Right cardiac atrium (tissue), 5 donors: Measurements from ENCODE around the gene POTEG. TPM values are rescaled to one million over a fixed set of nuclear protein-coding genes. Genes with fewer than 3 reads are reported as not detected.
A peak's percentile ranks its signal among the peaks of the same experiment; 100 is the strongest.
"Not testable (repeated sequence)": the region's sequence is repeated elsewhere in the genome, so short reads cannot be mapped to it uniquely, and the experiment has no call there.

Experiments
- ATAC-seq, 2 donors: fragments of 200-7000 bp; cut with Tn5 transposase; one replicate each; pipeline versions ENCODE4 v1.8.0 to v1.9.1; 2020; ENCODE audit warnings: moderate library complexity in 2 of 2, mild to moderate bottlenecking in 1 of 2
- DNase-seq, 3 donors: peaks; one replicate each; pipeline ENCODE4 v3.0.0-alpha.2; 2020
- H3K27ac ChIP-seq: one replicate; pipeline ENCODE4 v1.5.1; 2013; ENCODE audit warnings: mild to moderate bottlenecking, low read length, control low read depth, moderate library complexity
- H3K27me3 ChIP-seq: one replicate; pipeline ENCODE4 v1.6.1; 2013; ENCODE audit not compliant: control insufficient read depth, insufficient read depth
- H3K4me1 ChIP-seq: one replicate; pipeline ENCODE4 v1.6.1; 2013; ENCODE audit warnings: low read length; ENCODE audit not compliant: control insufficient read depth, insufficient read depth
- H3K4me3 ChIP-seq: one replicate; pipeline ENCODE4 v1.5.1; 2013; ENCODE audit warnings: low read length, control low read depth
- H3K9me3 ChIP-seq: one replicate; pipeline ENCODE4 v1.6.1; 2013; ENCODE audit warnings: low read length; ENCODE audit not compliant: control insufficient read depth
- WGBS: extraction: QIAGEN DNeasy Blood & Tissue Kit; methylation state at CpG from one replicate; pipeline ENCODE4 v1.1.7; 2013; 5-methylcytosine and 5-hydroxymethylcytosine counted together
- intact Hi-C, 4 donors: fragments of 100-400 bp; cut with DNase I; formaldehyde crosslinking; loops; one replicate each; pipeline versions ENCODE4 v1.11.0 to v1.14.0; 2022 to 2023
- polyA plus RNA-seq: library from polyadenylated mRNA; stranded (reverse); fragments of 200-250 nt; gene quantifications from one replicate; pipeline ENCODE4 v1.2.3, GENCODE V29; 2013
- total RNA-seq, 4 donors: library from RNA; stranded (reverse); fragmentation: NEBNext Ultra II Directional; extraction: Animal tissue kit (Norgen Biotek cat#: 25700); gene quantifications; one replicate each; pipeline ENCODE4 v1.2.1, GENCODE V29; 2021
- donor health status: healthy with polysubstance abuse.
- donor health status: DM: no; HTN: yes; CAD: no.
- donor health status: DM: no; HTN: no; CAD: no.
- donor health status: DM: no; HTN: yes; CAD: no; lungs with severe emphysema.
- donor health status: DM: yes; HTN: yes; CAD: no.

POTEG gene
- total and polyA plus RNA-seq, 5 donors: not detected

- not testable (repeated sequence) for DNase-seq
Observed at GRCh38 chr14:19433765-19434164, 376 bp downstream of the POTEG start.

GRCh38 chr14:19408519-19408918 is 25.6 kb downstream of the POTEG start:
- 70% methylated on average over 8 of the region's 13 CpGs for WGBS
- H3K27me3 ChIP-seq, H3K4me3 ChIP-seq, H3K4me1 ChIP-seq, intact Hi-C loops, ATAC-seq, H3K27ac ChIP-seq, H3K9me3 ChIP-seq: not testable (repeated sequence)
- DNase-seq: peak in 1 of 3 donors; percentile 10

More at GRCh38 chr14:19433765-19434164, 376 bp downstream of the POTEG start:
- H3K27ac ChIP-seq, H3K4me3 ChIP-seq, H3K4me1 ChIP-seq, ATAC-seq, intact Hi-C loops, H3K9me3 ChIP-seq, H3K27me3 ChIP-seq: not testable (repeated sequence)
- WGBS: 75% methylated on average over 7 of the region's 16 CpGs

- WGBS: 80% methylated on average over 10 of the region's 18 CpGs
- ATAC-seq, intact Hi-C loops, H3K4me3 ChIP-seq, H3K27ac ChIP-seq, H3K9me3 ChIP-seq, H3K4me1 ChIP-seq, H3K27me3 ChIP-seq: not testable (repeated sequence)
- peak in 1 of 3 donors; percentile 12 for DNase-seq
Observed at GRCh38 chr14:19402097-19402496, 32.0 kb downstream of the POTEG start.

GRCh38 chr14:19394727-19395126 is 39.4 kb downstream of the POTEG start:
- H3K27ac ChIP-seq, H3K27me3 ChIP-seq, H3K4me3 ChIP-seq, intact Hi-C loops, H3K9me3 ChIP-seq, H3K4me1 ChIP-seq: not testable (repeated sequence)
- peak in 1 of 3 donors; percentile 20 for DNase-seq
- WGBS: 89% methylated on average over 5 of the region's 12 CpGs
- peak in 1 of 2 donors; percentile 52 for ATAC-seq

- H3K9me3 ChIP-seq, H3K27me3 ChIP-seq, H3K27ac ChIP-seq, intact Hi-C loops, H3K4me3 ChIP-seq, ATAC-seq, H3K4me1 ChIP-seq: not testable (repeated sequence)
- WGBS: 84% methylated on average over 10 of the region's 10 CpGs
- DNase-seq: peak in 2 of 3 donors; percentile 37 to 43
Observed at GRCh38 chr14:19390230-19390629, 43.9 kb downstream of the POTEG start.

GRCh38 chr14:19388741-19389140 is 45.4 kb downstream of the POTEG start:
- DNase-seq, ATAC-seq, H3K9me3 ChIP-seq, H3K4me1 ChIP-seq, intact Hi-C loops, H3K27me3 ChIP-seq, H3K27ac ChIP-seq, H3K4me3 ChIP-seq: not testable (repeated sequence)
- 70% methylated on average over 3 of the region's 4 CpGs for WGBS

GRCh38 chr14:19386996-19387395 is 47.1 kb downstream of the POTEG start:
- H3K4me1 ChIP-seq, H3K9me3 ChIP-seq, intact Hi-C loops, DNase-seq, ATAC-seq, H3K27me3 ChIP-seq, H3K4me3 ChIP-seq, H3K27ac ChIP-seq: not testable (repeated sequence)
- WGBS: 73% methylated on average over 9 of the region's 9 CpGs

- 50% methylated on average over 3 of the region's 7 CpGs for WGBS
- H3K9me3 ChIP-seq, H3K4me1 ChIP-seq, intact Hi-C loops, H3K4me3 ChIP-seq, H3K27ac ChIP-seq, ATAC-seq, H3K27me3 ChIP-seq, DNase-seq: not testable (repeated sequence)
Observed at GRCh38 chr14:19386309-19386708, 47.8 kb downstream of the POTEG start.

- intact Hi-C loops, DNase-seq: not testable (repeated sequence)
Observed at GRCh38 chr14:19384088-19384781, 49.9 kb downstream of the POTEG start.

GRCh38 chr14:19383008-19383584 is 51.0 kb downstream of the POTEG start:
- ATAC-seq (peak in 1 of 2 donors; percentile 32), DNase-seq (peak in 1 of 3 donors; percentile 14)
- intact Hi-C loops, H3K9me3 ChIP-seq, H3K4me1 ChIP-seq, H3K27me3 ChIP-seq, H3K4me3 ChIP-seq, H3K27ac ChIP-seq: not testable (repeated sequence)
- WGBS: no CpG with 5 or more reads among the region's 6 CpGs

More at GRCh38 chr14:19384088-19384781, 49.9 kb downstream of the POTEG start:
- H3K9me3 ChIP-seq, H3K27me3 ChIP-seq, H3K4me3 ChIP-seq, H3K4me1 ChIP-seq, ATAC-seq, H3K27ac ChIP-seq: not testable (repeated sequence)
- 64% methylated on average over 3 of the region's 6 CpGs for WGBS

GRCh38 chr14:19380137-19380536 is 54.0 kb downstream of the POTEG start:
- DNase-seq, ATAC-seq, H3K4me3 ChIP-seq, H3K9me3 ChIP-seq, H3K27me3 ChIP-seq, intact Hi-C loops, H3K27ac ChIP-seq, H3K4me1 ChIP-seq: not testable (repeated sequence)
- WGBS: 18% methylated on average over 1 of the region's 1 CpG
